Measurements from ENCODE around the gene HCST. TPM values are rescaled to one million over a fixed set of nuclear protein-coding genes. Genes with fewer than 3 reads are reported as not detected.
A peak's percentile ranks its signal among the peaks of the same experiment; 100 is the strongest.

HCST gene
- total RNA-seq, 1 donor, result 0.36 TPM

- H3K4me2 ChIP-seq (ENCODE audit: insufficient read depth, low read length), result no peak overlapping the region
- no peaks in the 10 kb centered on the region for H3K9me3 ChIP-seq (ENCODE audit: low read depth, low read length)
- H3K4me3 ChIP-seq (ENCODE audit: insufficient read depth, low read length), result no peak overlapping the region
- peaks cover 32% of the 10 kb centered on the region for H3K36me3 ChIP-seq (ENCODE audit: insufficient read depth, low read length)
- no peak for TF ChIP-seq CTCF (IDR thresholded peaks at IDR 0.05; ENCODE audit: extremely low read depth, low read depth, low read length)
- no peaks in the 10 kb centered on the region for H3K27me3 ChIP-seq (ENCODE audit: insufficient read depth, low read length)
- H3K4me1 ChIP-seq (ENCODE audit: insufficient read depth, low read length), result no peaks in the 10 kb centered on the region
- peaks cover 2% of the 10 kb centered on the region for H4K20me1 ChIP-seq (ENCODE audit: insufficient read depth, low read length)
- no peaks in the 10 kb centered on the region for H3K79me2 ChIP-seq (ENCODE audit: insufficient read depth, low read length)
- no peak overlapping the region for H3K27ac ChIP-seq (ENCODE audit: low read depth, low read length)
- H2AFZ ChIP-seq (ENCODE audit: low read length), result no peak overlapping the region
- peak; percentile 87 for DNase-seq (ENCODE audit: insufficient read length, low spot score, missing footprints)
Observed at GRCh38 chr19:35885904-35886303, 16.4 kb upstream of the HCST start.

GRCh38 chr19:35887197-35887596 lies 15.1 kb upstream of the HCST start:
- H3K4me3 ChIP-seq (ENCODE audit: insufficient read depth, low read length), result no peak overlapping the region
- DNase-seq (ENCODE audit: insufficient read length, low spot score, missing footprints), result no peak
- H3K36me3 ChIP-seq (ENCODE audit: insufficient read depth, low read length), result peaks cover 35% of the 10 kb centered on the region
- no peaks in the 10 kb centered on the region for H3K9me3 ChIP-seq (ENCODE audit: low read depth, low read length)
- no peaks in the 10 kb centered on the region for H3K4me1 ChIP-seq (ENCODE audit: insufficient read depth, low read length)
- H3K27me3 ChIP-seq (ENCODE audit: insufficient read depth, low read length), result no peaks in the 10 kb centered on the region
- H4K20me1 ChIP-seq (ENCODE audit: insufficient read depth, low read length), result no peaks in the 10 kb centered on the region
- no peak for TF ChIP-seq CTCF (IDR thresholded peaks at IDR 0.05; ENCODE audit: extremely low read depth, low read depth, low read length)
- H3K79me2 ChIP-seq (ENCODE audit: insufficient read depth, low read length), result no peaks in the 10 kb centered on the region
- H3K27ac ChIP-seq (ENCODE audit: low read depth, low read length), result no peak overlapping the region
- H3K4me2 ChIP-seq (ENCODE audit: insufficient read depth, low read length), result no peak overlapping the region
- no peak overlapping the region for H2AFZ ChIP-seq (ENCODE audit: low read length)

GRCh38 chr19:35888398-35888797 lies 13.9 kb upstream of the HCST start:
- no peaks in the 10 kb centered on the region for H4K20me1 ChIP-seq (ENCODE audit: insufficient read depth, low read length)
- H3K36me3 ChIP-seq (ENCODE audit: insufficient read depth, low read length), result peaks cover 41% of the 10 kb centered on the region
- H2AFZ ChIP-seq (ENCODE audit: low read length), result no peak overlapping the region
- H3K4me1 ChIP-seq (ENCODE audit: insufficient read depth, low read length), result no peaks in the 10 kb centered on the region
- TF ChIP-seq CTCF (IDR thresholded peaks at IDR 0.05; ENCODE audit: extremely low read depth, low read depth, low read length), result no peak
- no peak overlapping the region for H3K27ac ChIP-seq (ENCODE audit: low read depth, low read length)
- peak; percentile 26 for DNase-seq (ENCODE audit: insufficient read length, low spot score, missing footprints)
- H3K4me2 ChIP-seq (ENCODE audit: insufficient read depth, low read length), result no peak overlapping the region
- no peak overlapping the region for H3K4me3 ChIP-seq (ENCODE audit: insufficient read depth, low read length)
- H3K27me3 ChIP-seq (ENCODE audit: insufficient read depth, low read length), result no peaks in the 10 kb centered on the region
- no peaks in the 10 kb centered on the region for H3K9me3 ChIP-seq (ENCODE audit: low read depth, low read length)
- no peaks in the 10 kb centered on the region for H3K79me2 ChIP-seq (ENCODE audit: insufficient read depth, low read length)

GRCh38 chr19:35889370-35890112 lies 12.8 kb upstream of the HCST start:
- no peak for TF ChIP-seq CTCF (IDR thresholded peaks at IDR 0.05; ENCODE audit: extremely low read depth, low read depth, low read length)
- DNase-seq (ENCODE audit: insufficient read length, low spot score, missing footprints), result peak; percentile 23
- Histone ChIP-seq H4K20me1 (ENCODE audit: insufficient read depth, low read length) (no peaks in the 10 kb centered on the region), H3K27me3 (ENCODE audit: insufficient read depth, low read length) (no peaks in the 10 kb centered on the region), H3K79me2 (ENCODE audit: insufficient read depth, low read length) (no peaks in the 10 kb centered on the region), H3K4me3 (ENCODE audit: insufficient read depth, low read length) (no peak overlapping the region), H3K4me1 (ENCODE audit: insufficient read depth, low read length) (no peaks in the 10 kb centered on the region), H3K27ac (ENCODE audit: low read depth, low read length) (no peak overlapping the region), H3K36me3 (ENCODE audit: insufficient read depth, low read length) (peaks cover 49% of the 10 kb centered on the region), H3K9me3 (ENCODE audit: low read depth, low read length) (no peaks in the 10 kb centered on the region), H2AFZ (ENCODE audit: low read length) (no peak overlapping the region), H3K4me2 (ENCODE audit: insufficient read depth, low read length) (no peak overlapping the region)

Measured in osteoblast (primary cell).